Immature natural killer cell (primary cell): ENCODE data around the gene OR13C3. TPM values are rescaled to one million over a fixed set of nuclear protein-coding genes. Genes with fewer than 3 reads are reported as not detected.
"Not testable (repeated sequence)": the region's sequence is repeated elsewhere in the genome, so short reads cannot be mapped to it uniquely, and the experiment has no call there.

Source experiments
- DNase-seq, 3 donors: peaks; one replicate each; pipeline ENCODE4 v3.0.0; 2022; ENCODE audit warnings: mixed read lengths in 1 of 3
- H3K27ac Mint-ChIP-seq, 6 donors: one replicate each; pipeline ENCODE4 v1.8.0; 2020; ENCODE audit warnings: mixed read lengths in 6 of 6, mild to moderate bottlenecking in 5 of 6, inconsistent platforms in 4 of 6, moderate library complexity in 3 of 6
- H3K27me3 Mint-ChIP-seq, 3 donors: one replicate each; pipeline ENCODE4 v1.8.0; 2020 to 2021; ENCODE audit warnings: low read depth in 3 of 3, mild to moderate bottlenecking in 3 of 3, mixed read lengths in 3 of 3, moderate library complexity in 3 of 3, inconsistent platforms in 1 of 3
- H3K36me3 Mint-ChIP-seq, 3 donors: one replicate each; pipeline ENCODE4 v1.8.0; 2020; ENCODE audit warnings: mixed read lengths in 3 of 3, inconsistent platforms in 2 of 3, mild to moderate bottlenecking in 2 of 3
- H3K4me1 Mint-ChIP-seq, 2 donors: one replicate each; pipeline ENCODE4 v1.8.0; 2020; ENCODE audit warnings: inconsistent platforms in 2 of 2, mild to moderate bottlenecking in 2 of 2, mixed read lengths in 2 of 2, moderate library complexity in 1 of 2
- H3K4me3 Mint-ChIP-seq, 5 donors: one replicate each; pipeline ENCODE4 v1.8.0; 2020; ENCODE audit warnings: mild to moderate bottlenecking in 5 of 5, mixed read lengths in 5 of 5, inconsistent platforms in 3 of 5, moderate library complexity in 3 of 5
- H3K9me3 Mint-ChIP-seq, 6 donors: one replicate each; pipeline ENCODE4 v1.8.0; 2020; ENCODE audit warnings: mild to moderate bottlenecking in 6 of 6, mixed read lengths in 6 of 6, inconsistent platforms in 4 of 6, moderate library complexity in 3 of 6
- polyA plus RNA-seq, 3 donors: library from polyadenylated mRNA; unstranded; fragments of 300-500 nt; fragmentation: Illumina TruSeq; gene quantifications; one replicate each; pipeline ENCODE4 v1.2.3, GENCODE V29; 2021

The OR13C3 gene
- polyA plus RNA-seq = not detected

- Mint-ChIP-seq H3K27ac (no peak within 1 kb of the TSS), H3K36me3 (no peaks in the 10 kb centered on the region), H3K4me3 (no peak within 1 kb of the TSS), H3K9me3 (peaks cover 0 to 14% (median 8%) of the 10 kb centered on the region in 6 donors), H3K4me1 (no peaks in the 10 kb centered on the region), H3K27me3 (no peaks in the 10 kb centered on the region)
- DNase-seq = no peak
These were observed at the start of gene OR13C3 for GRCh38 chr9:104536756-104537155. TSS of gene OR13C3 (minus strand) at chr9:104536856. CDS start at chr9:104536723, 133 bp downstream.

- peaks cover 0 to 2% (median 1%) of the 10 kb centered on the region in 6 donors for H3K9me3 Mint-ChIP-seq
- H3K4me3 Mint-ChIP-seq = no peak overlapping the region
- H3K27me3 Mint-ChIP-seq = peaks cover 0 to 7% (median 1%) of the 10 kb centered on the region in 3 donors
- H3K4me1 Mint-ChIP-seq = no peaks in the 10 kb centered on the region
- H3K27ac Mint-ChIP-seq = no peak overlapping the region
- no peaks in the 10 kb centered on the region for H3K36me3 Mint-ChIP-seq
- DNase-seq = no peak
These were observed 43.9 kb upstream of the OR13C3 start for GRCh38 chr9:104580562-104580961.

- Mint-ChIP-seq H3K27me3 (peaks cover 0 to 7% (median 0%) of the 10 kb centered on the region in 3 donors), H3K9me3 (peaks cover 1 to 27% (median 10%) of the 10 kb centered on the region in 6 donors), H3K36me3 (peaks cover 0 to 3% (median 0%) of the 10 kb centered on the region in 3 donors), H3K4me3 (no peak overlapping the region), H3K4me1 (no peaks in the 10 kb centered on the region), H3K27ac (no peak overlapping the region)
- no peak for DNase-seq
These were observed 40.6 kb upstream of the OR13C3 start for GRCh38 chr9:104577263-104577662.

GRCh38 chr9:104575456-104575855 is 38.8 kb upstream of the OR13C3 start:
- Mint-ChIP-seq H3K27me3 (peaks cover 0 to 7% (median 0%) of the 10 kb centered on the region in 3 donors), H3K36me3 (peaks cover 0 to 3% (median 0%) of the 10 kb centered on the region in 3 donors), H3K9me3 (peaks cover 6 to 32% (median 13%) of the 10 kb centered on the region in 6 donors), H3K4me1 (no peaks in the 10 kb centered on the region), H3K4me3 (no peak overlapping the region), H3K27ac (no peak overlapping the region)
- DNase-seq = no peak

GRCh38 chr9:104572612-104573011 is 36.0 kb upstream of the OR13C3 start:
- peaks cover 5 to 34% (median 19%) of the 10 kb centered on the region in 6 donors for H3K9me3 Mint-ChIP-seq
- H3K27ac Mint-ChIP-seq = no peak overlapping the region
- DNase-seq = no peak
- H3K4me1 Mint-ChIP-seq = no peaks in the 10 kb centered on the region
- peaks cover 0 to 6% (median 0%) of the 10 kb centered on the region in 3 donors for H3K36me3 Mint-ChIP-seq
- H3K4me3 Mint-ChIP-seq = no peak overlapping the region
- H3K27me3 Mint-ChIP-seq = peaks cover 0 to 3% (median 0%) of the 10 kb centered on the region in 3 donors

GRCh38 chr9:104568868-104569267 is 32.2 kb upstream of the OR13C3 start, which contains the start of gene OR13C8:
TSS of gene OR13C8 (plus strand) at chr9:104569168. CDS start at chr9:104569168, 0 bp downstream.
- H3K27me3 Mint-ChIP-seq = no peaks in the 10 kb centered on the region
- H3K36me3 Mint-ChIP-seq = peaks cover 0 to 6% (median 0%) of the 10 kb centered on the region in 3 donors

GRCh38 chr9:104564358-104564757 is 27.7 kb upstream of the OR13C3 start:
- Mint-ChIP-seq H3K27me3 (peaks cover 0 to 1% (median 0%) of the 10 kb centered on the region in 3 donors), H3K4me1 (no peaks in the 10 kb centered on the region), H3K9me3 (peaks cover 0 to 12% (median 9%) of the 10 kb centered on the region in 6 donors), H3K4me3 (no peak overlapping the region), H3K27ac (no peak overlapping the region), H3K36me3 (peaks cover 0 to 3% (median 0%) of the 10 kb centered on the region in 3 donors)
- no peak for DNase-seq

More at GRCh38 chr9:104568868-104569267, 32.2 kb upstream of the OR13C3 start, which contains the start of gene OR13C8:
- DNase-seq = no peak
- Mint-ChIP-seq H3K4me1 (no peaks in the 10 kb centered on the region), H3K4me3 (no peak within 1 kb of the TSS), H3K27ac (no peak within 1 kb of the TSS), H3K9me3 (peaks cover 5 to 28% (median 20%) of the 10 kb centered on the region in 6 donors)

GRCh38 chr9:104556830-104557634 is 20.4 kb upstream of the OR13C3 start:
- Mint-ChIP-seq H3K9me3 (peaks cover 6 to 24% (median 17%) of the 10 kb centered on the region in 6 donors), H3K27ac (no peak overlapping the region), H3K4me3 (no peak overlapping the region), H3K36me3 (no peaks in the 10 kb centered on the region), H3K4me1 (no peaks in the 10 kb centered on the region), H3K27me3 (peaks cover 0 to 2% (median 1%) of the 10 kb centered on the region in 3 donors)
- DNase-seq = no peak

- H3K4me3 Mint-ChIP-seq = no peak overlapping the region
- H3K9me3 Mint-ChIP-seq = peaks cover 7 to 22% (median 15%) of the 10 kb centered on the region in 6 donors
- no peak overlapping the region for H3K27ac Mint-ChIP-seq
- H3K27me3 Mint-ChIP-seq = peaks cover 0 to 2% (median 1%) of the 10 kb centered on the region in 3 donors
- H3K4me1 Mint-ChIP-seq = no peaks in the 10 kb centered on the region
- no peaks in the 10 kb centered on the region for H3K36me3 Mint-ChIP-seq
- DNase-seq = no peak
These were observed 18.9 kb upstream of the OR13C3 start for GRCh38 chr9:104555521-104555920.

- H3K27ac Mint-ChIP-seq = no peak overlapping the region
- no peaks in the 10 kb centered on the region for H3K4me1 Mint-ChIP-seq
- no peaks in the 10 kb centered on the region for H3K36me3 Mint-ChIP-seq
- no peak for DNase-seq
- peaks cover 7 to 19% (median 10%) of the 10 kb centered on the region in 6 donors for H3K9me3 Mint-ChIP-seq
- no peaks in the 10 kb centered on the region for H3K27me3 Mint-ChIP-seq
- H3K4me3 Mint-ChIP-seq = no peak overlapping the region
These were observed 16.6 kb upstream of the OR13C3 start for GRCh38 chr9:104553261-104553660.

- Mint-ChIP-seq H3K36me3 (no peaks in the 10 kb centered on the region), H3K4me1 (no peaks in the 10 kb centered on the region), H3K27ac (no peak overlapping the region)
These were observed 8.0 kb upstream of the OR13C3 start for GRCh38 chr9:104544644-104545043.

GRCh38 chr9:104539275-104539674 is 2.6 kb upstream of the OR13C3 start:
- H3K4me3 Mint-ChIP-seq = no peak overlapping the region
- no peaks in the 10 kb centered on the region for H3K4me1 Mint-ChIP-seq
- no peak for DNase-seq
- H3K9me3 Mint-ChIP-seq = peaks cover 0 to 11% (median 4%) of the 10 kb centered on the region in 6 donors
- no peak overlapping the region for H3K27ac Mint-ChIP-seq
- no peaks in the 10 kb centered on the region for H3K27me3 Mint-ChIP-seq
- H3K36me3 Mint-ChIP-seq = no peaks in the 10 kb centered on the region

More at GRCh38 chr9:104544644-104545043, 8.0 kb upstream of the OR13C3 start:
- H3K27me3 Mint-ChIP-seq = no peaks in the 10 kb centered on the region
- H3K4me3 Mint-ChIP-seq = no peak overlapping the region
- peaks cover 0 to 5% (median 3%) of the 10 kb centered on the region in 6 donors for H3K9me3 Mint-ChIP-seq
- DNase-seq = no peak

- H3K4me3 Mint-ChIP-seq = no peak within 1 kb of the TSS
- H3K27me3 Mint-ChIP-seq = no peaks in the 10 kb centered on the region
- no peaks in the 10 kb centered on the region for H3K4me1 Mint-ChIP-seq
- H3K9me3 Mint-ChIP-seq = peaks cover 1 to 31% (median 8%) of the 10 kb centered on the region in 6 donors
- DNase-seq = no peak
- no peak within 1 kb of the TSS for H3K27ac Mint-ChIP-seq
- no peaks in the 10 kb centered on the region for H3K36me3 Mint-ChIP-seq
These were observed 9.5 kb downstream of the OR13C3 start, which contains the start of gene OR13C4 for GRCh38 chr9:104527109-104527508. TSS of gene OR13C4 (minus strand) at chr9:104527209. CDS start at chr9:104527209, 0 bp downstream.

- not testable (repeated sequence) for H3K4me1 Mint-ChIP-seq, H3K4me3 Mint-ChIP-seq, DNase-seq, H3K36me3 Mint-ChIP-seq, H3K27ac Mint-ChIP-seq, H3K27me3 Mint-ChIP-seq
- peaks cover 0 to 19% (median 6%) of the 10 kb centered on the region in 6 donors for H3K9me3 Mint-ChIP-seq
These were observed 16.4 kb downstream of the OR13C3 start for GRCh38 chr9:104520241-104520640.
